Epithelial cell of esophagus (primary cell): ENCODE results near the gene MRPL16.
"Not testable (repeated sequence)": the region's sequence is repeated elsewhere in the genome, so short reads cannot be mapped to it uniquely, and the experiment has no call there.

Experiments
- DNase-seq: peaks from one replicate; pipeline ENCODE4 v3.0.0; 2010; ENCODE audit warnings: low read depth
- H3K4me3 ChIP-seq: 2 replicates; pipeline ENCODE4 v1.5.1; 2011; ENCODE audit warnings: mild to moderate bottlenecking, low read length, control low read depth
- TF ChIP-seq, protein P1 (sequence below): IDR thresholded peaks from 2 replicates; pipeline ENCODE4 v1.5.1; 2011; ENCODE audit warnings: low read depth, mild to moderate bottlenecking, low read length, control low read depth, inconsistent platforms; ENCODE audit not compliant: insufficient read depth; ENCODE audit errors: missing control alignments

The MRPL16 gene

DNA sequence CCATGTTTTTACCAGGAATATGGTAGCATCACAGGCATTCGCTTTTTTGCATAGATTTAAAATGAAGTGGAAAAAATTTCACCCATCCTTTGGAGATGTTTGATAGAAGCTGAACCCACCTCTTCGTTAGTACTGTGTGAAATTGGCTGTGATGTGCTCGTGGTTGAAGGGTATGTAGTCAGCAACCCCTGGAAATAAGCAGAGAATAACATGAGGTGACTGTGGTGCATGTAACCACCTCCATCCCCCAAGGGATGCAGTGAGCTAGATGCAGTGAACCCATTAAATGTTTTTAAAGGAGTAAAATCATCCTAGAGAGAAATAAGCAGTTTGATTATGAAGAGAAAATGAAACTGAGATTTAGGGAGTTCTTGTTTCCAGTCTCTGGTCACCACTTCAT is 18.8 kb upstream of the MRPL16 start:
- no peak overlapping the region for H3K4me3 ChIP-seq
- DNase-seq = no peak
- TF ChIP-seq, protein P1, sequence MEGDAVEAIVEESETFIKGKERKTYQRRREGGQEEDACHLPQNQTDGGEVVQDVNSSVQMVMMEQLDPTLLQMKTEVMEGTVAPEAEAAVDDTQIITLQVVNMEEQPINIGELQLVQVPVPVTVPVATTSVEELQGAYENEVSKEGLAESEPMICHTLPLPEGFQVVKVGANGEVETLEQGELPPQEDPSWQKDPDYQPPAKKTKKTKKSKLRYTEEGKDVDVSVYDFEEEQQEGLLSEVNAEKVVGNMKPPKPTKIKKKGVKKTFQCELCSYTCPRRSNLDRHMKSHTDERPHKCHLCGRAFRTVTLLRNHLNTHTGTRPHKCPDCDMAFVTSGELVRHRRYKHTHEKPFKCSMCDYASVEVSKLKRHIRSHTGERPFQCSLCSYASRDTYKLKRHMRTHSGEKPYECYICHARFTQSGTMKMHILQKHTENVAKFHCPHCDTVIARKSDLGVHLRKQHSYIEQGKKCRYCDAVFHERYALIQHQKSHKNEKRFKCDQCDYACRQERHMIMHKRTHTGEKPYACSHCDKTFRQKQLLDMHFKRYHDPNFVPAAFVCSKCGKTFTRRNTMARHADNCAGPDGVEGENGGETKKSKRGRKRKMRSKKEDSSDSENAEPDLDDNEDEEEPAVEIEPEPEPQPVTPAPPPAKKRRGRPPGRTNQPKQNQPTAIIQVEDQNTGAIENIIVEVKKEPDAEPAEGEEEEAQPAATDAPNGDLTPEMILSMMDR = no peak

DNA sequence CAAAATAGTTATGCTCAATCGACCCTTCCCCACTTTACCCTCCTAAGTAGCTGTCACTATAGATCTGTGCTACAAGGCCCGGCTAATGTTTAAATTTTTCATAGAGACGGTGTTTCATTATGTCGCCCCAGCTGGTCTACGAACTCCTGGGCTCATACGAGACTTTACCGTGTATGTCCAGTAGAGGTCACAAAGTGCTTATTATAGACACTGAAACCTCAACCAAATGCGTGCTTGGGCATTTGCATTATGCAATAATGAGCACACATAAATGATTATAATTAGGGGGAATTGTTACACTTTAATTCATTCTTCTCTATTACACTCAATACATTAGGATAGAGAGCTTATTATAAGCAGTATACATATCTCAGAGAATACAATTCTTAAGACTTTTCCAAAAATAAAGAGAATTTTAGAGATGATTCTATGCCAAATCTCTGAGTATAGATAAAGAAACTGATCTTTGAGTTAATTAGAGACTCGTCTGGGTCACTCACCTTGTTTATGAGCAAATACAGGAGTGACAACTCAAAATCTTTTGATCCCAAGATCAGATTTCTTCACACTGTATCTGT is 12.5 kb upstream of the MRPL16 start:
- TF ChIP-seq, protein P1 = peak; percentile 62
- no peak overlapping the region for H3K4me3 ChIP-seq
- DNase-seq = peak; percentile 77

DNA sequence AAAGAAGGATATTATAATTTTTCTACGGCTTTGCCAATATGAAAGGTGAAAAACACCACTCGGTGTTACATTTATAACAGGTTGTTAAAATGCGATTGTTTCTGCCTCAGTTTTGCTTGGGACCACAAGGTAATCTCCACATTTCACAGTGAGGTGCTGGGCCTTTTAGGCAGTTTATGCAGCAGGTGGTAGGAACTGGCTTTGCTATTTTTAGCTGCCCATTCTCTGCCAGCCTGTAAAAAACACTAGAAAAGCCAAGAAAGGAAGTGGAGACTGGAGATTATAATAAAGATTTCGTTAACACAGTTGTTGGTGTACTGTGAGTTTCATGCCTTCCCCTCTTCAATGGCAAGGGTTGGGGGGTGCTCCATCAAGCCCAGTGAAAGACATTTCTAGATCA is 8.0 kb upstream of the MRPL16 start:
- H3K4me3 ChIP-seq = no peak overlapping the region
- no peak for DNase-seq
- TF ChIP-seq, protein P1 = no peak

DNA sequence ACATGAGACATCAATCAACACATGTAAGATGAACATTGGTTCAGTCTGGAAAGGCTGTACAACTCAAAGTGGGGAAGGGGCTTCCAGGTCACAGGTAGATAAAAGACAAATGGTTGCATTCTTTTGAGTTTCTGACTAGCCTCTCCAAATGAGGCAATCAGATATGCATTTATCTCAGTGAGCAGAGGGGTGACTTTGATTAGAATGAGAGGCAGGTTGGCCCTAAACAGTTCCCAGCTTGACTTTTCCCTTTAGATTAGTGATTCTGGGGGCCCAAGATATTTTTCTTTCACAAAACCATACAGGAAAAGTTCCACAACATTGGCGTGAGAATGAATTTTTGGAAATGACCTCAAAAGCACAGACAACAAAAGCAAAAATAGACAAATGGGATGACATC is 5.9 kb upstream of the MRPL16 start:
- not testable (repeated sequence) for DNase-seq, H3K4me3 ChIP-seq

DNA sequence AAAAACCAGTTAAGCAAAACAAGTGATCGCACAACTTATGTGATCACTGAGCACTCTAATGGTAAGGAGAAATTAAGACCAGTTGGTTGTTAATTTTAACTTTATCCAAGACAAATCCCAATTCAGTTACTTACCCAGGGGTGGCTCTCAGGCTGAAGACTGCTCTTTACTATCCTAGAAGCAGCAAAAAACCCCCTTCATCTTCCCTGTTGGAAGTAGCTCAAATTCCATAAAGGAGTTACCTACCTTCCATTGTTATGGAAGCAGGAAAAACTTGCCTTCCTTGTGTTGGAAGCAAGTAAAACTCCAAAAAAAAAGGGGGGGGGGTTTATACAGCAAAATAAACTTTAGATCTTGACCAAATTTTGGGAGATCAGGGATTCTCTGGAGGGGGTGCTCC is 5.2 kb upstream of the MRPL16 start:
- TF ChIP-seq, protein P1 = no peak
- DNase-seq = no peak
- H3K4me3 ChIP-seq = no peak overlapping the region

DNA sequence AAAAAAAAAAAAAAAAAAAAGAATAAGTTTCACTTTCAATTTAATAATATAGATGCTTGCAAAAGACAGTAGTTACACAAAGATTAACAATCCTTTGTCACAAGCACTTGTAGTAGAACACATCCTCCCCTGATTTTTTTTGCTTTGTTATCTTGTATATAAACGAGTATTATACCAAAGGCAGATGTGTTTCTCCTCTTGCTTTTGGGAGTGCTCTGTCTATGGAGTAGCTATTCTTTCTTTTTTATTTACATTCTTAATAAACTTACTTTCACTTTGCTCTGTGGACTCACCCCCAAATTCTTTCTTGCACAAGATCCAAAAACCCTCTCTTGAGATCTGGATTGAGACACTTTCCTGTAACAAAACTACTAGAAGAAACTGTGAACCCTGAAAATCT is 3.4 kb upstream of the MRPL16 start:
- TF ChIP-seq, protein P1 = no peak
- DNase-seq = no peak
- H3K4me3 ChIP-seq = no peak overlapping the region

DNA sequence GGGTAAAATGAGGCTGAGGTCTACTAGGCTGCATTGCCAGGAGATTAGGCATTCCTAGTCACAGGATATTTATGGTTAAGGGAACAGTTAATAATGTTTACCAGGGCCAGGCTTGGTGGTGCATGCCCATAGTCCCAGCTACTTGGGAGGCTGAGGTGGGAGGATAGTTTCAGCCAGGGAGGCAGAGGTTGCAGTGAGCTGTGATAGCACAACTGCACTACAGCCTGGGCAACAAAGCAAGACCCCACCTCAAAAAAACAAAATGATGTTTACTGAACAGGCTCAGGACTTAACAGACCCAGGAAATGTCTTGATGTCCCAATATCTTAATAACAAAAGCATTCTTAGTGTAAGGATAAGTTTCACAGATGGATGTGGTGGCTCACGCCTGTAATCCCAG is 2.8 kb upstream of the MRPL16 start:
- TF ChIP-seq, protein P1 = no peak
- no peak for DNase-seq
- H3K4me3 ChIP-seq = no peak overlapping the region
